Body of pancreas (tissue), 4 donors: ENCODE data around the gene ETS2.

Experiments
- POLR2A ChIP-seq, 3 donors: fragments of 450-650 bp; IDR thresholded peaks; one replicate each; pipeline ENCODE4 v1.6.1; 2016; ENCODE audit warnings: antibody characterized with exemption in 3 of 3, mild to moderate bottlenecking in 2 of 3
- TF ChIP-seq, protein P1 (sequence below), 7 experiments: fragments of 450-650 bp in 4 of 7; fragments of 200-600 bp in 3 of 7; sonication (generic) in 3 of 7; IDR thresholded peaks; one replicate each; pipeline ENCODE4 v1.5.1; 2016 to 2019; ENCODE audit warnings: antibody characterized with exemption in 7 of 7

DNA sequence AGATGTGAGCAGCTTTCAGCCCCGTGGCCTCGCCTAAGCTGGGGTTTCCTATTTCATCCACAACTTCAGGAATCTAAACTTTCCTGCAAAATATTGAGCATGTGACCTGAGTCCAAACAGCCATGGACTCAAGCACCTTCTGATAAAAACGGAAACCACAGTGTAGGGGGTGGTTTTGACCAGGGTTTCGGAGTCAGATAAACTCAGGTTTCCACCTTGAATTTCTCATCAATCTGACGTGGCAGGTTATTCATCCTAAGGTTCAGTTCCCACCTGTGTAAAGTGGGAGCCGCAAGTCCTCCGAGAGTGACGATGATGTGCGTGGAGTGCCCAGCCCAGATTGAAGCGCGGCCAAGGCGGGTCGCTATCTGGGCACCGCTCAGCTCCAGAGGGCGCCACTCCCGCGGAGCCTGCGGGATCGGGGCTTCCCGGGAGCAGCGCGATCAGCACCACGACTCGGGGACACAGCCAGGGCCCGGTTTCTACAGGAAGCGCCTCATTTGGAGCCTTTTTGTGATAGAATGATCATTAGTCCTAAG, 871 bp upstream of the ETS2 start:
- TF ChIP-seq POLR2A (IDR thresholded peaks at IDR 0.05): no peak
- TF ChIP-seq, protein P1, sequence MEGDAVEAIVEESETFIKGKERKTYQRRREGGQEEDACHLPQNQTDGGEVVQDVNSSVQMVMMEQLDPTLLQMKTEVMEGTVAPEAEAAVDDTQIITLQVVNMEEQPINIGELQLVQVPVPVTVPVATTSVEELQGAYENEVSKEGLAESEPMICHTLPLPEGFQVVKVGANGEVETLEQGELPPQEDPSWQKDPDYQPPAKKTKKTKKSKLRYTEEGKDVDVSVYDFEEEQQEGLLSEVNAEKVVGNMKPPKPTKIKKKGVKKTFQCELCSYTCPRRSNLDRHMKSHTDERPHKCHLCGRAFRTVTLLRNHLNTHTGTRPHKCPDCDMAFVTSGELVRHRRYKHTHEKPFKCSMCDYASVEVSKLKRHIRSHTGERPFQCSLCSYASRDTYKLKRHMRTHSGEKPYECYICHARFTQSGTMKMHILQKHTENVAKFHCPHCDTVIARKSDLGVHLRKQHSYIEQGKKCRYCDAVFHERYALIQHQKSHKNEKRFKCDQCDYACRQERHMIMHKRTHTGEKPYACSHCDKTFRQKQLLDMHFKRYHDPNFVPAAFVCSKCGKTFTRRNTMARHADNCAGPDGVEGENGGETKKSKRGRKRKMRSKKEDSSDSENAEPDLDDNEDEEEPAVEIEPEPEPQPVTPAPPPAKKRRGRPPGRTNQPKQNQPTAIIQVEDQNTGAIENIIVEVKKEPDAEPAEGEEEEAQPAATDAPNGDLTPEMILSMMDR (IDR thresholded peaks at IDR 0.05): peak; percentile 46 to 66 (median 52)
